GM08714 (cell line): Measurements from ENCODE around the gene FZD4.
"Not testable (repeated sequence)": the region's sequence is repeated elsewhere in the genome, so short reads cannot be mapped to it uniquely, and the experiment has no call there.

ENCODE experiments used
- H3K4me3 ChIP-seq: fragments of 200-500 bp; sonication (Bioruptor generic); 2 replicates; pipeline ENCODE4 v1.5.1; 2014; ENCODE audit warnings: mild to moderate bottlenecking, low read length, inconsistent platforms
- ZNF274 ChIP-seq: IDR thresholded peaks from 2 replicates; pipeline ENCODE4 v1.6.1; 2012; ENCODE audit warnings: mild to moderate bottlenecking, low read depth, low read length

Gene FZD4

GRCh38 chr11:86933891-86934581 lies 21.2 kb downstream of the FZD4 start:
- no peak for TF ChIP-seq ZNF274
- no peak overlapping the region for H3K4me3 ChIP-seq

DNA sequence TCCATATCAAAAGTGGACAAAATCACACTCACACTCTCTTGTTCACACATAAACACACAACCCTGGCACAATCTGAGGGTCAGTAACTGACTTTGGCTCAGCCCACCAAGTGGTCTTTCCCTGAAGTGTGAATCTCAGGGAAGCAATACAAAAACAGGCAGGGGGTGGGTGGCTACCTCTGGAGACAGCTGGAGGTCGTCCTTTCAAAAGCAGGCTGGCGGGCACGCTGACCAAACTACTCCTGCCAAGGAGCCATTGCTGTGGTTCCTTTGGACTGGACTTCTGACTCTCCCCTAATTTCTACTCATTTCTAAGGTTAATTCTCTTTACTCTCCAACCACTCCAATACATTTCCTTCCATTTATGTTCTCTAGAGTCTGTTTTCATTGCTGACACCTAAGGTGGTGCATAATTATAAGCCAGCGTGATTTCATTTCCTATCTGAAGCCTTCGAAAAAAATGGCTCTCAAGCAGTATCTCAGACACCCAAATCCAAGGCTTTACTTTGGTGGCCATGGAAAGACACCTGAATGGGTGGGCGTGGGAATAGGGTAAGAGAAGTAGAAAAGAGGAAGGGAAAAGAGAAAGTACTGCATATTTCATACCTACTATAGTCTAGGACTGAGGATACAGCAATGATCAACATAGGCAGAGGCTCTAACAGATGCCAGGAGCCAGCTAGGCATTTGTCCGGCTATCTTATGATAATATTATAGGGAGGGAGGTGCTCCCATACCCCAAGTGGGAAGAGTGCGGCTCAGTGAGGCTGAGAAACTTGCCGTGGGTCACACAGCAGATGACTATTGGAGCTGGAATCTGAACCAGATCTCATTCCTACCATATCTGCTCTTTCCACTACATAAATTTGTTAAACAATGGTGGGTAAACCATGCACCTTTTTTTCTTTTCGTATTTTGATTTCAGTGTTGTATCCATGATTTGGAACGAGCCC lies 22.0 kb downstream of the FZD4 start:
- TF ChIP-seq ZNF274: no peak
- H3K4me3 ChIP-seq: no peak overlapping the region

DNA sequence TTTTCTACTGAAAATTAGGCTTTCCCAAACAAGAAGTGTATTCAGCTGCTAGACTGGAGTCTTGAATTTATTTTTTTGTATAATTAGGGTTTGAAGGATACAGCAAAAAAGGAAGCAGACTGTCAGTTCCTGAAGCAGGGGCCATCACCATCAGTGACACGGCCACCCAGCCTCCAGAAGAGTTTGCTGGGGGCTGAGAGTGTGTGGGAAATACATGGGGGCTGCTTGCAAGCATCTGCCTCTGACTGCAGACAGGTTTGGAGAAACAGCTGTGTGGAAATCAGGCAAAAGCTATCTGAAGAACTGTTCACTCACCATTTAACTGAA lies 23.0 kb downstream of the FZD4 start:
- no peak overlapping the region for H3K4me3 ChIP-seq

GRCh38 chr11:86931548-86932258 lies 23.5 kb downstream of the FZD4 start:
- TF ChIP-seq ZNF274: no peak
- H3K4me3 ChIP-seq: no peak overlapping the region

More for the DNA sequence above, 23.0 kb downstream of the FZD4 start:
- TF ChIP-seq ZNF274: no peak

DNA sequence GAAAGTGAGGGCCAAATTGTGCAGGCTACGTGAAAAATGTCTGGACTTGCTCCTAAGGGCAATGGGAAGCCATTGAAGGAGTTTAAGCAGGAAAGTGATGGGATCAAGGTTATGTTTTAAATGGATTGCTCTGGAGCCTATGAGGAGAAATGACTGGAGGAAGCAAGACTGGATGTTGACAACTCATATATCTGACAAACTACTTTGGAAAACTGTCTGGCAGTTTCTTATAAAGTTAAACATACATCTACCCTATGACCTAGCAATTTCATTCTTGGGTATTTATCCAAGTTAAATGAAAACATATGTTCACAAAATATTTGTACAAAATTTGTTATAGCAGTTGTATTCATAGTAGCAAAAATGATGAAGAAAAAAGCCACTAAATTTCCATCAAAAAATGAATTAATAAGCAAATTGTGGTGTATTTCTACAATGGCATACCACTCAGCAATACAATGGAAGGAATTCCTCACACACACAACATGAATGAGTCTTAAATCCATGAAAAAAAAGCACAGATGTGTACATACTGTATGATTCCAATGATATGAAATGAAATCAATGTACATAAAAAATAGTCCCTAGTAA lies 24.1 kb downstream of the FZD4 start:
- H3K4me3 ChIP-seq: no peak overlapping the region

GRCh38 chr11:86926975-86927374 lies 28.2 kb downstream of the FZD4 start:
- no peak for TF ChIP-seq ZNF274
- no peak overlapping the region for H3K4me3 ChIP-seq

More for the DNA sequence above, 24.1 kb downstream of the FZD4 start:
- no peak for TF ChIP-seq ZNF274

GRCh38 chr11:86923999-86924766 lies 31.0 kb downstream of the FZD4 start:
- H3K4me3 ChIP-seq: no peak overlapping the region
- TF ChIP-seq ZNF274: no peak

DNA sequence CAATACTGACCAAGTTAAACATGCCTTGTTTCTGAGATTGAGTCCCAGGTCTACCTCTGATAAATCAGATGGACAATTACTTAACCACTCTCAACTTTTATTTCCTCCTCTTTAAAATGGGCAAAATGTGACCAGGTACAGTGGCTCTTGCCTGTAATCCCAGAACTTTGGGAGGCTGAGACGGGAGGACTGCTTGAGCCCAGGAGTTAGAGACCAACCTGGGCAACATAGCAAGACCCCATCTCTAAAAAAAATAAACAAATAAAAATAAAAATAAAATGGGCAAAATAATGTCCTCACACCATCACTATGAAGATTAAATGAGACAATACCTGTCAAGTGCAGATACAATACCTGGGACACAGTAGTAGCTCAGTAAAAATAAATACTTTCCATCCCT lies 33.0 kb downstream of the FZD4 start:
- no peak for TF ChIP-seq ZNF274
- H3K4me3 ChIP-seq: no peak overlapping the region

- no peak overlapping the region for H3K4me3 ChIP-seq
- no peak for TF ChIP-seq ZNF274
Observed at GRCh38 chr11:86919557-86920210, 35.5 kb downstream of the FZD4 start.

DNA sequence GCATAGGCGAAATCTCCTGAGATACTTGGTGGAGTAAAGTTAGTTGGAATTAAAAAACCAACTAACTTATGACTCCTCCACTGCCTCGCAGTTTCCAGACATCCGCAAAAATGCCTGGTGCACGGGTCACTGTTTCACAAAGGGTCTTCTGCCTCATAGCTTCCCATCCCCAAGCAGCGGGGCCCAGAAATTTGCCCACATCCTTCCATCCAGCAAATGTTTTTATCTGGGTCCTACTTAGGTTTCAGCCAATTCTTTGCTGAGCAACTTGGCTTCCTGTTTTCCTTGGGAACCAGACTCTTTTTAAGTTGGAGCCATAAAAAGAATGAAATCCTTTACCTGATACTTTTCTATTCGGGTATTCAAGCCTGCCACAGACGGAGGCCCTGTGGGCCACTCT lies 36.2 kb downstream of the FZD4 start:
- no peak for TF ChIP-seq ZNF274
- H3K4me3 ChIP-seq: no peak overlapping the region

- no peak overlapping the region for H3K4me3 ChIP-seq
- TF ChIP-seq ZNF274: no peak
Observed at GRCh38 chr11:86918496-86918895, 36.7 kb downstream of the FZD4 start.

DNA sequence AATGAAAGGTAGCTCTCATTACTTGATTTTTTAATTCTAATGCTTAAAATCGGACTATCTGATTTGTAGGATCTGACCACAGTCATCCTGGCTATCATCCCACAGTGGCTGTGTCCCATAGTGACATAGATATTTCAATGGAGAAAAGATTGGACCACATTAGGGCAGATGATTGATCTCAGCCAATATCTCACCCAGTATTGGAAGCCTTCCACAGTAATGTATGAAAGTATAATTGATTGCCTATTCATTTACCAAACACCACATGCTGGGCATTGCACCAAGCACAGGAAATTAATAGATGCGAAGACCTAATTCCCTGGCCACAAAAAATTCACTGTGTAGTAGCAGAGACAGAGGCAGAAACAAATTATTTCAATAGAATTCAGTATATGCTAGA lies 37.6 kb downstream of the FZD4 start:
- no peak overlapping the region for H3K4me3 ChIP-seq
- no peak for TF ChIP-seq ZNF274

DNA sequence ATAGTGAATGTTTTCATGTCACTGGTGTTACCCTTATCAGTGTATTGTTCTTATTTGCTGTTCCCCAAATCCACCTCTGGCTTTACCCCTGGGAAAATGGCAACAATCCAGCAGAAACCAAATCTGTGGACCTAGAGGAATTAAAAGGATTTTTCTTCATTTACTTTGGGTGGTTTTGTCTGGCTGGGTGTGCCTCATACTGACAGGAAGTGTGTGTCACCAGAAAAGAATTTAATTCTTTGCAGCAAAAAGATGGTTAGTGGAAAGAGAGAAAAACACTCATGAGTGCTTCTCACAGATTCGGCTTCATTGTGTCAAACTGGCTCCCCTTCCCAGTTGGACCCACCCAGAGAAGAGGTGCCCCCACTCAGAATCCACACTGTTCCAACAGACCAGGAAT lies 38.9 kb downstream of the FZD4 start:
- TF ChIP-seq ZNF274: no peak
- no peak overlapping the region for H3K4me3 ChIP-seq

DNA sequence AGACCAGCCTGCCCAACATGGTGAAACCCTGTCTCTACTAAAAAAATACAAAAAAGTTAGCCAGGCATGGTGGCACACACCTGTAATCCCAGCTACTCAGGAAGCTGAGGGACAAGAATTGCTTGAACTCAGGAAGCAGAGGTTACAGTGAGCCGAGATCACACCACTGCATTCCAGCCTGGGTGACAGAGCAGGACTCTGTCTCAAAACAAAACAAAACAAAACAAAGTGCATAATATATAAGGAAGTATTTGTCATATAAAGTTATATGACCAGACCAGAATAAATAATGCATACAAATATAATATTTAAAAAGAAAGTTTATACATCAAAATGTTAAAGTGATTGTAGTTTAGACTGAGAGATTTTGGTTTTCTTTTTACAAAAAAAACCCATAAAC lies 39.3 kb downstream of the FZD4 start:
- H3K4me3 ChIP-seq: not testable (repeated sequence)
